ENCODE measurements around the gene ENAM.
"Not testable (repeated sequence)": the region's sequence is repeated elsewhere in the genome, so short reads cannot be mapped to it uniquely, and the experiment has no call there.

ENAM gene

DNA sequence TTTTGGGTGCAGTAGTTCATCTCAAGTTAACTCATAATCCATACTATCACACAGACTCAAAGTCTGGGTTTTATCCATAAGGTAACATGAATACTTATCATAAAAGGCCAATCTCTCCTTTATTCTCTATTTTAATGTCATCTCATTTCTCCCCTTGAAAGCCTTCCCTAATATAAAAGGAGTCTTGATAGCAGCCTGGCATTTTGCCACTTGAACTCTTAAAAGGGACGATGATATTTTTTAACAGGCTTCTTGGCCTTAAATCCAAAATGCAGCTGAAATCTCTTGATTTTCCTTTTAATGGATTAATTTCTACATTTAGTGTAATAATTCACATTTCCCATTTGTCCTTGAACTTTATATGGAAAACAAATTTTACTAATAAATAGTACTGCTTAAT is 46.2 kb downstream of the ENAM start:
- WGBS, 2 experiments (ENCODE audit: insufficient coverage in 2 of 2): 67% methylated on average over 1 of the region's 1 CpG; no CpG with 5 or more reads in 1 of the 2 experiments
- H3K9me3 ChIP-seq (ENCODE audit: control insufficient read depth, low read length): no peaks in the 10 kb centered on the region
- no peak overlapping the region for H3K4me3 ChIP-seq (ENCODE audit: extremely low read depth, insufficient read depth, low read length, poor library complexity, severe bottlenecking)
- H3K4me1 ChIP-seq (ENCODE audit: control insufficient read depth, insufficient read depth, low read length, poor library complexity, severe bottlenecking): no peaks in the 10 kb centered on the region
- H3K27ac ChIP-seq (ENCODE audit: low read depth, low read length, severe bottlenecking): no peak overlapping the region
- H3K36me3 ChIP-seq (ENCODE audit: control insufficient read depth, insufficient read depth, low read length): no peaks in the 10 kb centered on the region

GRCh38 chr4:70676554-70677090 is 48.1 kb downstream of the ENAM start:
- Histone ChIP-seq H3K36me3 (ENCODE audit: control insufficient read depth, insufficient read depth, low read length) (no peaks in the 10 kb centered on the region), H3K27ac (ENCODE audit: low read depth, low read length, severe bottlenecking) (no peak overlapping the region), H3K4me1 (ENCODE audit: control insufficient read depth, insufficient read depth, low read length, poor library complexity, severe bottlenecking) (no peaks in the 10 kb centered on the region), H3K9me3 (ENCODE audit: control insufficient read depth, low read length) (no peaks in the 10 kb centered on the region), H3K4me3 (ENCODE audit: extremely low read depth, insufficient read depth, low read length, poor library complexity, severe bottlenecking) (no peak overlapping the region)
- WGBS, 2 experiments (ENCODE audit: insufficient coverage in 2 of 2): 67 to 98% methylated on average over 1 to 5 of the region's 6 CpGs

GRCh38 chr4:70678383-70678999 is 49.9 kb downstream of the ENAM start:
- no peak overlapping the region for H3K4me3 ChIP-seq (ENCODE audit: extremely low read depth, insufficient read depth, low read length, poor library complexity, severe bottlenecking)
- H3K9me3 ChIP-seq (ENCODE audit: control insufficient read depth, low read length): no peaks in the 10 kb centered on the region
- no peaks in the 10 kb centered on the region for H3K36me3 ChIP-seq (ENCODE audit: control insufficient read depth, insufficient read depth, low read length)
- no peak overlapping the region for H3K27ac ChIP-seq (ENCODE audit: low read depth, low read length, severe bottlenecking)
- no peaks in the 10 kb centered on the region for H3K4me1 ChIP-seq (ENCODE audit: control insufficient read depth, insufficient read depth, low read length, poor library complexity, severe bottlenecking)
- no CpG with 5 or more reads among the region's 1 CpG for WGBS, 2 experiments (ENCODE audit: insufficient coverage in 2 of 2)

DNA sequence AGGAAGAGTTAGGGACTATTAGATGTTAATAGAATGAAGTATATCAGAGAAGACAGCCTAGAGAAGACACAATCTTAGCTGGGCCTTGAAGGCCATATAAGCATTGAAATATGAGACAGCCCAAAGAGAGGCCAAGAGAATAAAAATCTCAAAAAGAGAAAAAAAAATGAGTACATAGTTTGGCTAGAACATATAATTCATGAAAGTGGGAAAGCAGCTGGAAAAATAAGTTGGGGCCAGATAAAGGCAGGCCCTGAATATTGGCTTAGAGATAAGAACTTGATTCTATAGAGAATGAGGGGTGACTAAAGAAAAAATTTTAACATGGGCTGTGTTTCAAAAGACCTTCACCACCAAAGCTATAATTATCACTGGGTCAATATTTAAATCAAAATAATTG is 52.4 kb downstream of the ENAM start:
- H3K4me3 ChIP-seq (ENCODE audit: extremely low read depth, insufficient read depth, low read length, poor library complexity, severe bottlenecking): no peak overlapping the region
- H3K4me1 ChIP-seq (ENCODE audit: control insufficient read depth, insufficient read depth, low read length, poor library complexity, severe bottlenecking): no peaks in the 10 kb centered on the region

DNA sequence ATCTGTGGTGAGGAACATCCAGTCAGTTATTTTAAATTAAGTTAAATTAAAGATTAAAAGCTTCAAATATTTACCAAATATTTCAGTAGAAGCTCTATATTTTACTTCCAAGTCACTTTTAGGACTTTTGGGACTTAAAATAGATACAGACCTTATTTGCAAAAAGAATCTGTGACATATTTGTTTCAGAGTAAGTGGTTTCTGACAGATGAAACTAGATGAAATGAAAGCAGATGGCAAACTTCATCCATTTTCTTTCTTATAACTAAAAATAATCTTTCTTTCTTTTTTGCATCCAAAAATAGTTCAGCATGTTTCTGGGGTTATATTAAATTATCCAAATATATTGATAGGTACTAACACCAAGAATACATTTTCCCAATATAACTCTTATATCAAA is 53.2 kb downstream of the ENAM start:
- Histone ChIP-seq H3K4me3 (ENCODE audit: extremely low read depth, insufficient read depth, low read length, poor library complexity, severe bottlenecking) (no peak overlapping the region), H3K27ac (ENCODE audit: low read depth, low read length, severe bottlenecking) (no peak overlapping the region), H3K36me3 (ENCODE audit: control insufficient read depth, insufficient read depth, low read length) (no peaks in the 10 kb centered on the region), H3K4me1 (ENCODE audit: control insufficient read depth, insufficient read depth, low read length, poor library complexity, severe bottlenecking) (no peaks in the 10 kb centered on the region), H3K9me3 (ENCODE audit: control insufficient read depth, low read length) (no peaks in the 10 kb centered on the region)

More for the DNA sequence above, 52.4 kb downstream of the ENAM start:
- Histone ChIP-seq H3K27ac (ENCODE audit: low read depth, low read length, severe bottlenecking) (no peak overlapping the region), H3K9me3 (ENCODE audit: control insufficient read depth, low read length) (no peaks in the 10 kb centered on the region), H3K36me3 (ENCODE audit: control insufficient read depth, insufficient read depth, low read length) (no peaks in the 10 kb centered on the region)

GRCh38 chr4:70682142-70682541 is 53.6 kb downstream of the ENAM start:
- H3K4me3 ChIP-seq (ENCODE audit: extremely low read depth, insufficient read depth, low read length, poor library complexity, severe bottlenecking); H3K9me3 ChIP-seq (ENCODE audit: control insufficient read depth, low read length); H3K4me1 ChIP-seq (ENCODE audit: control insufficient read depth, insufficient read depth, low read length, poor library complexity, severe bottlenecking); H3K27ac ChIP-seq (ENCODE audit: low read depth, low read length, severe bottlenecking); H3K36me3 ChIP-seq (ENCODE audit: control insufficient read depth, insufficient read depth, low read length): not testable (repeated sequence)
- 100% methylated on average over 1 of the region's 3 CpGs for WGBS, 2 experiments (ENCODE audit: insufficient coverage in 2 of 2)

DNA sequence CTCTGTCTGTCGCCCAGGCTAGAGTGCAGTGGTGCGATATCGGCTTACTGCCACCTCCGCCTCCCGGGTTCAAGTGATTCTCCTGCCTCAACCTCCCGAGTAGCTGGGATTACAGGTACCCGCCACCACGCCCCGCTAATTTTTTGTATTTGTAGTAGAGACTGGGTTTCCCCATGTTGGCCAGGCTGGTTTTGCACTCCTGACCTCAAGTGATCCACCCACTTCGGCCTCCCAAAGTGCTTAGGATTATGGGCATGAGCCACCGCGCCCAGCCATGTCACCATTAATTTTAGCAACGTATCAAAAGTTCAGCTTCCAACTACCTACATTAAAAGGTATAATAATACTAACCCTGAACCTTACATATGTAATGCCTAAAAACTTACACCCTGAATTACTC is 58.8 kb downstream of the ENAM start:
- WGBS, 2 experiments (ENCODE audit: insufficient coverage in 2 of 2): 66 to 89% methylated on average over 4 to 9 of the region's 13 CpGs
- Histone ChIP-seq H3K36me3 (ENCODE audit: control insufficient read depth, insufficient read depth, low read length) (peaks cover 21% of the 10 kb centered on the region), H3K9me3 (ENCODE audit: control insufficient read depth, low read length) (no peaks in the 10 kb centered on the region), H3K4me3 (ENCODE audit: extremely low read depth, insufficient read depth, low read length, poor library complexity, severe bottlenecking) (peak overlapping the region; percentile 91), H3K4me1 (ENCODE audit: control insufficient read depth, insufficient read depth, low read length, poor library complexity, severe bottlenecking) (peaks cover 2% of the 10 kb centered on the region), H3K27ac (ENCODE audit: low read depth, low read length, severe bottlenecking) (peak overlapping the region; percentile 90)

GRCh38 chr4:70687821-70688794 is 59.6 kb downstream of the ENAM start, which contains the start of gene UTP3:
UTP3 (plus strand) TSS chr4:70688532; CDS start chr4:70688678, 146 bp downstream.
- H3K36me3 ChIP-seq (ENCODE audit: control insufficient read depth, insufficient read depth, low read length): peaks cover 24% of the 10 kb centered on the region
- no peaks in the 10 kb centered on the region for H3K9me3 ChIP-seq (ENCODE audit: control insufficient read depth, low read length)
- H3K27ac ChIP-seq (ENCODE audit: low read depth, low read length, severe bottlenecking): peak within 1 kb of the TSS; percentile 90
- peak within 1 kb of the TSS; percentile 91 for H3K4me3 ChIP-seq (ENCODE audit: extremely low read depth, insufficient read depth, low read length, poor library complexity, severe bottlenecking)
- H3K4me1 ChIP-seq (ENCODE audit: control insufficient read depth, insufficient read depth, low read length, poor library complexity, severe bottlenecking): peaks cover 2% of the 10 kb centered on the region
- 1% methylated on average over 45 to 54 of the region's 70 CpGs for WGBS, 2 experiments (ENCODE audit: insufficient coverage in 2 of 2)

- peaks cover 2% of the 10 kb centered on the region for H3K4me1 ChIP-seq (ENCODE audit: control insufficient read depth, insufficient read depth, low read length, poor library complexity, severe bottlenecking)
- H3K9me3 ChIP-seq (ENCODE audit: control insufficient read depth, low read length): no peaks in the 10 kb centered on the region
- H3K36me3 ChIP-seq (ENCODE audit: control insufficient read depth, insufficient read depth, low read length): peaks cover 28% of the 10 kb centered on the region
- peak overlapping the region; percentile 90 for H3K27ac ChIP-seq (ENCODE audit: low read depth, low read length, severe bottlenecking)
- peak overlapping the region; percentile 91 for H3K4me3 ChIP-seq (ENCODE audit: extremely low read depth, insufficient read depth, low read length, poor library complexity, severe bottlenecking)
- 0 to 1% methylated on average over 13 to 19 of the region's 19 CpGs for WGBS, 2 experiments (ENCODE audit: insufficient coverage in 2 of 2)
These were observed 60.3 kb downstream of the ENAM start for GRCh38 chr4:70688795-70689231.

DNA sequence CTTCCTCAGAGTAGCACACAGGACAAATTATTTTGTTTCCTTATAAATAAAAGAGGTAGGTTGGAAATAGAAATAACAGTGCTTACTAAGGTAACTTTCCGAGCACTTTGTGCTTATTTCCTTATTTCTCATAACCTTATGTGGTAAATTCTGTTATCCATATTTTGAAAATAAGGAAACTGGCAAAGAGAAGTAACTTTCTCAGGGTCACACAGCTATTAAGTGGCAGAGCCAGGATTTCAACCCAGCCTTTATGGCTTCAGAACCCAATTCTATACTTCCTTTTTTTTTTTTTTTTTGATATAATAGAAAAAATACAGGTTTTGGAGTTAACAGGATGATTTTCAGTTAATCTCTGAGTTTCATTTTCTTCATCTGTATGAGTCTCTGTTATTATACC is 63.1 kb downstream of the ENAM start:
- H3K27ac ChIP-seq (ENCODE audit: low read depth, low read length, severe bottlenecking): no peak overlapping the region
- no peaks in the 10 kb centered on the region for H3K9me3 ChIP-seq (ENCODE audit: control insufficient read depth, low read length)
- H3K4me3 ChIP-seq (ENCODE audit: extremely low read depth, insufficient read depth, low read length, poor library complexity, severe bottlenecking): no peak overlapping the region
- H3K36me3 ChIP-seq (ENCODE audit: control insufficient read depth, insufficient read depth, low read length): peaks cover 28% of the 10 kb centered on the region
- H3K4me1 ChIP-seq (ENCODE audit: control insufficient read depth, insufficient read depth, low read length, poor library complexity, severe bottlenecking): peaks cover 2% of the 10 kb centered on the region
- WGBS, 2 experiments (ENCODE audit: insufficient coverage in 2 of 2): no CpG with 5 or more reads among the region's 1 CpG
